Renal cortical epithelial cell (primary cell): ENCODE results near the gene TLE2. TPM values are rescaled to one million over a fixed set of nuclear protein-coding genes. Genes with fewer than 3 reads are reported as not detected.

Experiments used
- DNase-seq: peaks from one replicate; pipeline ENCODE4 v3.0.0-alpha.2; 2011; ENCODE audit warnings: low read depth
- total RNA-seq: library from RNA; depleted of rRNA; stranded (reverse); fragments of >200 nt; gene quantifications from 2 replicates; pipeline ENCODE4 v1.2.3, GENCODE V29; 2014

The TLE2 gene
- total RNA-seq, 1 donor from 2014 or later: 15.0 TPM

DNA sequence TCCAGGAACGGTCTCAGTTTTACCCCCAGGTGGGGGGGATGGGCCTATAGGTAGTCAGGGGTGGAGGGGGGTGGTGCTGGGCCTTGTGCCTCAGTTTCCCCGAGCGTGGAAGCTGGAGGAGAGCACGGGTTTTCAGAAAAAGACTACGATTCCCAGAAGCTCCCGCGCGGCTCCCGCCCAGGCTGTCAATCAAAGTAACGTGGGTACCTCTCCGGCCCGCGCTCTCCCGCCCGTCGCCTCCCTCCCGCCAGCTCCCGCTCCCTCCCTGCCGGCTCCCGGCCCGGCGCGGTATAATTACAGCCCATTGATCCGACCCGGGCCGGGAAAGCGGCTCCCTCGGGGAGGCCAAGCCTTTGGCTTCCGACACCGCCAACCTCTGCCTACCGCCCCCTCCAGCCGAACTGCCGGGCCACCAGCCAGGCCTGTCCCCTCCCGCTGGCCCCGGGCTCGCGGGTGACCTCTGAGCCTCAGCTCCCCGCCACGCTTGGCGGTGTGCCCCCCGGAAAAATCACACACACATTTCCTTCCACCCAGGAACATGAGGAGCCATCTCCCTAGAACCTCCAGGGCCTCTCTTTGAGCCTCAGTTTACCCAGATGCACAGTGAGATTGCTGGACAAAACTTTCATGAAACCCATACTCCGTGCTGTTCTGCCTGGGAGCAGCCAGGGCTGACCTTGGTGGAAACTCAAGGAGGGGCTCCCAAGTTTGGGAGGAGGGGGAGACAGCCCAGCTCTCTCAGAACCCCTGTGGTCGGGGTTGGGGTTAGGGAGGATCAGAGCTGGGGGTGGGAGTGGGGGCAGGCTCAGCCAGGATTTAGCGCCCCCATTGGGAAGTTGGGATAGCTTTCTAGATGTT is 7.3 kb upstream of the TLE2 start:
- DNase-seq: peak; percentile 73

DNA sequence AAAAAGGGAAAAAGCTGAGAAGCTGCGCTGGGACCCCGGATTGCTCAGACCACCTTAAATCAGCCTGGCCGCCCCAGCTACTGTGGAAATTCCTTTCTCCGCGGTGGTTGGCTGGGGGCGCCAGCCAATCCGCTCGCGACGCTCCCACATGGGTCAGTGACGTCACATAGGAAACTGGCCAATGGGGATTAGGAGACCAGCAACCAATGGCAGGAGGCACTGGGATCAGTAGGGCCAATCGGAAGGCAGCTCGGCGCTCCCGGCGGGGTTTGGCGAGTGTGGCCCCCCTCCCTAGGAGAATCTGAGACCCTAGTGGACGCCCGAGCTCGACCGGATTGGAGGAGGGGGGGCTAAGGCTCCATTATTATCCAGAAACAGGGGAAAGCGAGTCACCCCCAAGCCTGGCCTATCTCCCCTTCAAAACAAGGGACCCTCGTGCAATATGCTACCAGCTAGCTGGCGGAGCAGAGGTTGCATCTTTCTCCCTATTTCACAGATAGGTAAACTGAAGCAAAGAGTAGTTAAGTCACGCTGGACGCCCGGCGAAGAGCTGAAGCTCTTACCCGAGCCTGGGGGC is 6.5 kb upstream of the TLE2 start:
- peak; percentile 96 for DNase-seq

DNA sequence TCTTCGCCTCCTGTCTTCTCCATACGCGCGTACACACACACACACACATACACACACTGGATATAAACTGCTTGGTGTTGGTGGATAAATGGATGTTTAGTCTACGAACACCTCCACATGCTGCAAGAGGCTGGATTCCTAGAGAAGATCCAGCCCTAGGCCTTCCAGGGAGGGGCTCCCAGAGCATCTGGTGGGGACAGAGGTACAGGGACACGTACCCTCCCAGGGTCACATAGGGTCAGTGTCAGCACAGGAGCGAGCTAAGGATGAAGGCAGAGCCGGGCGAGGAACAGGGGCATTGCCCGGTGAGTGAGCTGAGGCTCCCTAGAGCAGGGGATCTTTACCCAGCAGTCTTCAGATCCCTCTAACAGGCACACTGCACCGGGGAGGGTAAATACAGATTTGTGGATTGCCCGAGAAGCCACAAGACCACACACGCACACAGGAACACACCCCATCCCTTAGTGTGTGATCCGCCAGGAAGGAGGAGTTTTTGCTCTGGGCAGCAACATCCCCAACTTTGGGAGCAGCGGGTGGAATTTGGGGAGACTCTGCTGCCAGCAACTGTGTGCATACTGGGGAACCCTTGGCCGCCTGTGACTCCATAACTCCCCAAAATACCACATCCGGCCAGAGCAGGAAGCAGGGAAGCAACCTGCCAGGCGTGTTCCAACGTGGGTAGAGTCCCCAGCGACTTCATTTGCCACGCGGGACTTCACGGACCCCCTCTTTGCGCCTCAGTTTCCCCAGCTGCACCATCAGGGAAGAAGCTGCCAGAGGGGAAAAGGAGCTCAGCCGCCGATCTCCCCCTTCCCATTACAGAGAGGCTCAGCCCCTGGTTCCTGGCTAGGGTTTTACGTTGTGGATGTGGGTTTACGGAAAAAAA is 5.8 kb upstream of the TLE2 start:
- no peak for DNase-seq

DNA sequence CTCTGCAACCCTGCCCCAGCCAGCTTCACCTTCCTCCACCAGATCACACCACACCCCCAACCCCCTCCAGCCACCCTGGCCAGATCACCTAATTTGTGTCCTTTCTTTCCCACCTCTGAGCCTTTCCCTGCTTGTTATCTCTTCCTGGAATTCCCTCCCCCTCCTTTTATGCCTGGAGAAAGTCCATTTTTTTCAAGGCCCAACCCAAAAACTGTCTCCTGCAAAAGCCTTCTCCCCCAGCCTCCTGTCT is 5.3 kb upstream of the TLE2 start:
- no peak for DNase-seq

DNA sequence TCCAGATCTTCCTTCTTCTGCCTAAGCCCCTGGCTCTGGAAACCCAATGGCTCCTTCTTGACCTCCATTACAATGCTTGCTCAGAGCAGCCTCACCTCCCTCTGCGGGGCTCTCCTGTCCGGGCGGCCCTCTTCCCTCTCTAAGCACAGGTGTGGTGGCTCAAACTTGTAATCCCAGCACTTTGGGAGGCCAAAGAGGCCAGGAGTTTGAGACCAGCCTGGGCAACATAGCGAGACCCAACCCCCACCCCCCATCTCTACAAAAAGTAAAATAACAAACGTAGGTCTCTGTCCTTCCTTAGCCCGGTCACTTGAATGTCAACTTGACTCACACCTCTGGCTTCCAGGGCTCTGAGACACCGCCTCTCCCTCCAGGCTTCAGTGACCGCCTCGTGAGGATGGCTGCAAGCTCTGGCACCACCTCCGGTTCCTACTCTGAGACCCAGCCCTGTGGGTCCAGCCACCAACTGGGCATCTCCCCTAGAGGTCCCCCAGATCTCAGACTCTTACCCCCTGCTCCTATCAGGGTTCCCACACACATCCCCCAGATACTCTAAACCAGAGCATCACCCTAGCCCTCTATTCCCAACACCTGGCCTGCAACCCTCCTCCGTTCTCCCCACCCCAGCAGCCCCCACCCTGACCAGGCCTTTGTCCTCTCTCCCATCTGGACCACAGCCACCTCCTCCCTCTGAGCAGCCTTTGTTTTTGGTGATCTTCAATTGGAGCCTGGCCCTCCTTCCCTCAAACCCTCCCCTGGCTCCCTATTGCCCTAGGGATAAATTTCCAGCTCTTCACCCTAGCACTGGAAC is 4.7 kb upstream of the TLE2 start:
- DNase-seq: no peak

DNA sequence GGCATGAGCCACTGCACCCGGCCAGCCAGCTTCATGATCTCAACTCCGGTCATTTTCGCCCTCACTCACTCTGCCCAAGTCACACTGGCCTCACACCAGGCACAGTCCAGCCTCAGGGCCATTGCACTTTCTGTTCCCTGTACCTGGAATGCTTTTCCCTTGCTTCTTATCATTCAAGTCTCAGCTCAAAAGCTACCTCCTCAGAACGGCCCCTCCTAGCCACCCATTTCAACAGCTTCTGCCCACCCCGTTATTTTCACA is 2.5 kb upstream of the TLE2 start:
- no peak for DNase-seq

DNA sequence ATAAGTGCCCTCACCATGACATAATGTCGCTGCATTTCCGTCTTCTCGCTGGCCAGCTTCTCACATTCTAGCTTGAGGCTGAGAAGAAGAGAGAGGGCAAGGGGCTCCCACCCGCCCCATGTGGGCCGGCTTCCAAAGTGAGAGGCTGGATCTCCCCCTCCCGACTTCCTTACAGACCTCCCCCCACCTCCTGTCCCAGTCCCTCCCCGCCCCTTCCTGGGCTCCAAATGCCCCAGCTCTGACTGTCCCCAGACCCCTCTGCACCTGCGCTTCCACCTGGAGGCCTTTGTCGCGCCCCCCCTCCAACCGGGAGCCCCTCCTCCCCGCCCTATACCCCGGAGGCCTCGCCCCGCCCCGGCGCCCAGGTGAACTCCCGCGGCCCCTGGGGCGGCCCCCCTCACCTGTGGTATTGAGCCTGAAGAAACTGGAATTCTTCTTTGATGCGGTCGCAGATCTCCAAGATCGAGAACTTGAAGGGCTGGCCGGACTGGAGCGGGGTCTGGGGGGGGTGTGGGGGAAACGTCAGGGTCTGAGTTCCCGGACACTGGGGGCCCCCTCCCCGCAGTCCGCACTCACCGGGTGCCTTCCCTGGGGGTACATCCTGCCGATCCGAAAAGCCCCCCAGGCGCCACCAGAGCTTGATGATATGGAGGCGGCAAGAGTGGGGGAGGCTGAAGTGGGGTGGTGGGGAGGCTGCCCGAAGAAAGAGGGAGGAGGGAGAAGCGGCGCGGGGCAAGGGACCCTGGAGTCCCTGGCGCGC is 595 bp downstream of the TLE2 start:
- no peak for DNase-seq

DNA sequence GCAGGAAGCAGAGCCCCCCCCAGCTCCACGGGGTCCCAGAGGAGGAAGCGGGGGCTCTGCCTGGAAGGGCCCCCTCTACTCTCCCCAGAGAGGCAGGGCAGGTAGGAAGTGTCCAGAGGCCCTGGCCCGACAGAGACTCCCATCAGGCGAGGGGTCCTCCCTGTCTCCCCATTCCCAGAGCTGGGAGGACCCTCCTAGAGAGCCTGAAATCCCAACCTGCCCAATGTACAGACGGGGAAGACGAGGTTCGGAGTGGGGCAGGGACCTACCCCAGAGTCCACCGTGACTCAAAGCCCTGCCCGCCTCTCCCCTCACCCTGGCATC is 1.1 kb downstream of the TLE2 start:
- DNase-seq: no peak

DNA sequence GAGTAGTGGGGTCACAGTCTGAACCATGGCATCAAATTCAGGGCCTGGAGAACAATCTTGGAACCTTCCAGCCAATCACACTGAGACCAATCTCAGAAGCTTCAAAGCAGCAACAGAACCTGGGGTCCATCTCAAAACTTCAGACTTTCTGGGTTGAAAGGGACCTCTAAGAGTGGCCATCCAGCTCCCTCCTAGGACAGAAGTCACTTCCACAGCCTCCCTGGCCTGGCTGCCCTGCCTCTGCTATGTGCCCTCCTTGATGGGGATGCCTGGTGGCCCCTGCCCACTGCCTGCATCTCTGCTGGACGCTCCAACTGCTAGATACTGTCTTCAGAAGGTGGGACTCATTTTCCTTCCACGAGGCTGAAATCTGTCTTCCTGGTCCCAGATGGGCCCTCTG is 1.8 kb downstream of the TLE2 start:
- DNase-seq: no peak

DNA sequence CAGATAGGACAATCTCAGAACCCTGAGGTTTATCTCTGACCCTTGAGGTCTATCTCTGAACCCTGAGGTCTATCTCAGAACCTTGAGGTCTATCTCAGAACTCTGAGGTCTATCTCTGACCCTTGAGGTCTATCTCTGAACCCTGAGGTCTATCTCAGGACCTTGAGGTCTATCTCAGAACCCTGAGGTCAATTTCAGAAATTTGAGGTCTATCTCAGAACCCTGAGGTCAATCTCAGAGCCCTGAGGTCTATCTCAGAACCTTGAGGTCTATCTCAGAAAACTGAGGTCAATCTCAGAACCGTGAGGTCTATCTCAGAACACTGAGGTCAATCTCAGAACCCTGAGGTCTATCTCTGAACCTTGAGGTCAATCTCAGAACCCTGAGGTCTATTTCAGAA is 2.3 kb downstream of the TLE2 start:
- no peak for DNase-seq

DNA sequence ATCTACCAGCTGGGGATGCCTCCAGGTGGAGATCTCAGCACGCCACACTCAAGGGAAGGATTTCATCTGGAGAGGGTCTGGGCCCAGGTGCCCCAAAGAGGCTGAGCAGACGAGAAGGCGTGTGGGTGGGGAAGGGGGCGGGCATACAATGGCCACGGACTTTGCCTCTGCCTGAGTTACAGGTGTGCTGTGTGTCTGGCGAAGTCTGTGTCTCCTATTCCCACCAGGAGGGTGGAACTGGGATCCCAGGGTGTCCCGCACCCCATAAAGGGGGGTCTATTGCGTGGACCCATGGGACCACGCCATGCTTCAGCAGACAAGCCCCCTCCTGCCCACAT is 3.6 kb downstream of the TLE2 start:
- no peak for DNase-seq

DNA sequence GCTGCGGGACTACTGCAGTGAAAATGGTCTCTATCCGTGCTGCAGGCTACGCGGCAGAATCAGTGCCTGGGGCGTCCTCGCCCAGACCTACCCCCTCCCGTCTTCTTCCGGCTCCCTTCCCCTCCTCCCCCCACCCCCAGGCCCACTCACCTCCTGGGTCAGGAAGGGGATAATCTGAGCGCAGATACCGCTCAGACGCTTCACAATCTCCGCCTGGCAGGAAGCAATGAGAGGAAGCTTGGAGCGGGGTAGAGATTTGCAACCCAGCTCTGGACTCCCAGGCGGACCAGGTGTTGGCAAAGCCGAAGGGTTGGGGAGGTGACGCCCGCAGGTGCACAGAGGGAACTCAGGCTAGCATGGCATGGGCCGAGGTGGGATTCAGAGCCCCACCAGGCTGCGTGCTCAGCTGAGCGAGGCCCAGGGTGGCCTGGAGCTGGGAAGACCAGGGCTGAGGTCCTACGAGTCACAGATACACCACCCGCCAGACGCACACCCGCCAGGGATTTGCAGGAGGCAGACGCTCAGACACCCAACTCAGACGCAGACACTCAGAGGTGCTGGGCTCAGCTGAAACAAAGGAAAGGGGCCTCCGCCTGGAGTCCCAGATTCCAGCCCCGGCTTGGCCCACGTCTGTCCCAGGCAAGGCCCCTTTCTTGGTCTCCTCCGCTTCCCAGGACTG is 4.1 kb downstream of the TLE2 start:
- DNase-seq: no peak

DNA sequence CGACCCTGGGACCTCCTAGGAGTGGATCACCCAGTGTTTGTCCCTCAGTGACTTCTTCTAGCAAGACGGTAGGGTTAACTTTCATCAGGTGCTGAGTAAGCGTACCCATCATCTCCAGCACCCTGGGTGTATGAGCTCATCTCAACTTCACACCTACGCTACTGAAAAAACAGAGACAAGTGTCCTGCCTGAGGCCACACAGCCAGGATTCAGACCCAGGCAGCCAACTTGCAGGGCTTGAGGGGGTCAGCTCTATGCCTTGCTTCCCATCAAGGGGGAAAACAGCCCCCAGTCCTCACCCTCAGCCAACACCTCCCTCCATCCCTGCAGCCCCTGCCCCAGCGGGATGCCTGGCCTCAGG is 4.6 kb downstream of the TLE2 start:
- DNase-seq: no peak

DNA sequence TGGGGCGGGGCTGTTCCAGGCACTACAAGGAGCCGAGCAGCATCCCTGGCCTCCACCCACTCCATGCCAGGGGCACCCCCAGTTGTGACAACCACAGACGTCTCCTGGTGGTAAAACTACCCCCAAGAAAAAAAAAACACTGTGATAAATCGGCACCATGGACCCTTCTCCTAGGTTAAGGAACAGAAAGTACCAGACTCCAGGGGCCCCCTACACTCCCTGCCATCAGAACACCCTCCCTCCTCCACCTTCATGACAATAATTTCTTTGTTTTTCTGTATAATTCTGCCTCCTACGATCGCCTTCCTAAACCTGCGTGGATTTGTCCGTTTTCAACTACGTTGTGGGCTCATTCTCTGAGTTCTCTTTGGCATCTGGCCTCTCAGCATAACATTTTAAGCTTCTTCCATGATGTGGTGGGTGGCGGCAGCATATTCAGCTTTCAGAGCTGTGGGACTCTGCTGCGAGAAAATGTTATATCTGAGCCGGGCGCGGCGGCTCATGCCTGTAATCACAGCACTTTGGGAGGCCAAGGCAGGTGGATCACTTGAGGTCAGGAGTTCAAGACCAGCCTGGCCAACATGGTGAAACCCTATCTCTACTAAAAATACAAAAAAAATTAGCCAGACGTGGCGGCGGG is 8.6 kb downstream of the TLE2 start:
- no peak for DNase-seq

DNA sequence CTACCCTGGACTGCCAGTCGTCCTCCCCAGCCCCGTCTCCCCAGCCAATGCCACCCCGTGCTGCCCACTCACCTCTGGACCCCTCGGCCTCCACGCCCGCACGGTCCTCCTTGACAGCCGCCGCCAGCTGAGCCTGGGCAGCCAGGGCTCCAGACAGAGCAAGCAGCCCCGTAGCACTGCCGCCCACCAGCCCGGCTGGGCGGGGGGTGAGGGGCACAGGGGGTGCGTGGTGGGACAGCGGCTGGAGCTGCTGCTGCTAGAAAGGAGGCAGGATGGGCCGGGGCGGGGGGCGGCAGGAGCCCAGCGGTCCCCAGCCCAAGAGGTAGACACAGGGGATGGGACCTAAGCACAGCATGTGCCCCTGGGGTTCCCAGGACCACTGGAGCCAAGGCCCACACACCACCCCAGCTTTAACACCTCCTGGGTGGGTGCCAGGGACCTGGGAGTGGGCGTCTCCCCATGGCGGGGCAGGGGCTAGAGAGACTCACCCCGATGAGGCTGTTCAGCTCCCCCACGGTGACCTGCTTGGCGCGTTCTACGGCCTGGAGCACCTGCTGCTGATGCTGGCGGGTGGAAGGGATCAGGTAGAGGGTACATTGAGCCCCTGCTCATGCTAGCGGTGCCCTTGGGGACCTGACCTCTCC is 9.7 kb downstream of the TLE2 start:
- DNase-seq: no peak

DNA sequence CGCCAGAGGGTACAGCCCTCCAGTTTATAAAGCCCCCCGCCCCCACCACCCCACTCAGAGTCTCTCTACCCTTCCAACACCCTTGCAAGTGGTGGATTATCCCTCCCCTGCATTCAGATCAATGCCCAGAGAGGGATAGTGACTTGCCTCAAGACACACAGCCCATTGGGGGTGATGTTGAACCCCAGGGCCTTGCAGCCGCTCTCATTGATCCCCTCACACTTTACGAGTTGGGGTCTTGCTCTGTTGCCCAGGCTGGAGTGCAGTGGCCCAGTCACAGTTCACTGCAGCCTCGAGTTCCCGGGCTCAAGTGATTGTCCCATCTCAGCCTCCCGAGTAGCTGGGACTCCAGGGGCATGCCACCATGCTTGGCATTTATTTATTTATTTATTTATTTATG is 11.2 kb downstream of the TLE2 start:
- DNase-seq: no peak

DNA sequence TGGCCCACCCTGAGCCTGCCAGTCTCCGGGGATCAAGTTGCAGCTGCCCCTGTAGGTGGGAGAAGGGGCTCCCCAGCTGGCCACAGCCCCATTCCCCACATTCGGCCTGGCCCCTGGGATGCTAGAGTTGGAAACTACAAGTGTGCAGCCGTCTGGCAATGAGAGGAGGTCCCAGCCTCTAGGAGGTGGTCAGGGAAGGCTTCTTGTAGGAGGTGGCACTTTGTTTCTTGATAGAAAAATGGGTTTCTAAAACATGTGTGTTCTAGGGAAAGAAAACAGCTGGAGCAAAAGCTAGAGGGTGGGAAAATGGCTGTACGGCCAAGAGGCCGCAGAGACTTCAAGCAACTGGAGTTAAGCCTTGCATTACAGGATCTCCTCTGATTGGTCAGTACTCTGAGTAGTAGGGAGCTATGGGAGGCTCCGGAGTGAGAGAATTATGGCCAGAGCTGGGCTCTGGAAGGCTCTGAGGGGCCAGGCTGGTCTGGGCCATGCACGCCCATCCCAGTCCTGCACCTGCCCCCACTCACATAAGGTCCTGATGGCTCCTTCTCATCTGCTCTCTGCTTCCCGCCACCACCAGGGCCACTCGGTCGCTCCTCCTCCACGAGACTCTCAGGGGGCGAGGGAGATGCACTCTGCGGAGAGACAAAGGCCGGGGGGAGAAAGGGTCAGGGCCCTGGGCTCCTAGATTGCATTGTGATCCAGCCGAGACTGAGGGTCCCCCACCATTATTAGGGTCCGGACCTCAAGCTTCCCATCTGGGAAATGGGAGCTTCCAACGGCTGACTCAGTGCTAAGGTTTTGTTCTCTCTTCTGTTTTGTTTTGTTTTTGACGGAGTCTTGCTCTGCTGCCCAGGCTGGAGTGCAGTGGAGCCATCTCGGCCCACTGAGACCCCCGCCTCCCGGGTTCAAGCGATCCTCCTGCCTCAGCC is 13.7 kb downstream of the TLE2 start:
- no peak for DNase-seq

DNA sequence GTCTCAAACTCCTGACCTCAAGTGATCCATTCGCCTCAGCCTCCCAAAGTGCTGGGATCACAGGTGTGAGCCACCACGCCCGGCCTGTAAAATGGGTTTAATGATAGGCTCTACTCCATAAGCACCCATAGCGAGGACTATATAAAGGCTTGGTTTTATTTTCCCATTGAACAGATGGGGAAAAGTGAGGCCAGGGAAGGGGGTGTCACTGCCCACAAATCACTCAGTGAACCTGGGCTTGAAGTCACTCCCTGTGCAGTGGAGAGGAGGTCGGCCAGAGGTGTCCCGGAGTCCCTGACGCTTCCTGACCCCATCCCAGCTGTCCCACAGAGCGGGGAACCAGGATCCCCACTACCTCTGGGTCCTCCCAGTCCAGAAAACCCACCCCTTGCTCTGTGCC is 14.9 kb downstream of the TLE2 start:
- DNase-seq: no peak

DNA sequence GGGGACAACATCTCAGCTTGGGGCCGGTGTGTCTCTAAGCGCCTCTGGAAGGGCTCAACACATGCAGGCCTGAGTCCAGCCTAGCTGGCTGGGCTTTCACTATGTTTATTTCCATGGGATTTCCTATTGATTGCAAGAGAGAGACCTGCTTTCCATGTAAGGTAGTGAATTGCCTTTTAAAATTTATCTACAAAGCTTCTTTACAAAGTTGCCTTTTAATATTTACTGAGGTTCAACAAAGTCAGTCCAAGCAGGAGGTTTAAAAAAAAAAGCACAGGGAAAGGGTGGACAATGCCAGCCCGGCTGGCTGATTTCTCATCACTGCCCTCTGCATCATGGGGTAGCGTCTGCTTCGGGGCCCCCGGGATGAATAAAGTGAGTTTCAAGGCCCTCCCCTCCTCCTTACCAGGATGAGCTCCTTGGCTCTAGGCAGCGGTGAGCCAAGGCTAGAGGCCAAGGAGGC is 15.8 kb downstream of the TLE2 start:
- DNase-seq: no peak
